WTC11 (cell line): ENCODE results near the gene PI4KA. TPM values are rescaled to one million over a fixed set of nuclear protein-coding genes. Genes with fewer than 3 reads are reported as not detected.

Experiments
- ATAC-seq: fragments of 200-7000 bp; cut with Tn5 transposase; 2 replicates; pipeline ENCODE4 v1.10.0; 2021; ENCODE audit warnings: mild to moderate bottlenecking, moderate library complexity
- CTCF ChIA-PET: fragments of 300-600 bp; sonication (Branson Sonifier 250); formaldehyde crosslinking; loops from one replicate; lab custom pipeline; 2021; ENCODE audit warnings: antibody characterized with exemption; lab: Charles Lee
- POLR2A ChIA-PET: fragments of 350-600 bp; sonication (Branson Sonifier 250); formaldehyde crosslinking; loops from one replicate; lab custom pipeline; 2021; ENCODE audit warnings: antibody characterized with exemption; lab: Charles Lee
- DNase-seq: peaks from one replicate; pipeline ENCODE4 v3.0.0; 2021; ENCODE audit warnings: low spot score
- H3K27ac Mint-ChIP-seq: 2 replicates; pipeline ENCODE4 v1.8.0; 2021; ENCODE audit warnings: mixed read lengths
- H3K27me3 Mint-ChIP-seq: 2 replicates; pipeline ENCODE4 v1.8.0; 2021; ENCODE audit warnings: low read depth, mild to moderate bottlenecking, moderate library complexity, mixed read lengths
- H3K36me3 Mint-ChIP-seq: 2 replicates; pipeline ENCODE4 v1.8.0; 2021; ENCODE audit warnings: mixed read lengths
- H3K4me1 Mint-ChIP-seq: 2 replicates; pipeline ENCODE4 v1.8.0; 2022; ENCODE audit warnings: mixed read lengths
- H3K4me3 Mint-ChIP-seq: 2 replicates; pipeline ENCODE4 v1.8.0; 2021; ENCODE audit warnings: mild to moderate bottlenecking, moderate library complexity, mixed read lengths
- H3K9me3 Mint-ChIP-seq: 2 replicates; pipeline ENCODE4 v1.8.0; 2021; ENCODE audit warnings: mixed read lengths
- FOXJ3 ChIP-seq: sonication (generic); formaldehyde crosslinking; IDR thresholded peaks from 2 replicates; pipeline ENCODE4 v1.9.0; 2021; ENCODE audit warnings: missing genetic modification reagents, mild to moderate bottlenecking, borderline replicate concordance
- FOXP1 ChIP-seq: sonication (generic); formaldehyde crosslinking; IDR thresholded peaks from 2 replicates; pipeline ENCODE4 v1.8.0; 2022; ENCODE audit warnings: missing genetic modification reagents, mild to moderate bottlenecking, moderate library complexity, borderline replicate concordance
- GRHL2 ChIP-seq: fragments of 250-450 bp; sonication (Bioruptor Pico); IDR thresholded peaks from 2 replicates; pipeline ENCODE4 v1.8.0; 2022; ENCODE audit warnings: mild to moderate bottlenecking, moderate library complexity; ENCODE audit not compliant: insufficient replicate concordance, severe bottlenecking
- JUN ChIP-seq: sonication (generic); formaldehyde crosslinking; IDR thresholded peaks from 2 replicates; pipeline ENCODE4 v1.8.0; 2023; ENCODE audit warnings: mild to moderate bottlenecking, missing genetic modification reagents
- NR2C2 ChIP-seq: sonication (generic); formaldehyde crosslinking; IDR thresholded peaks from 2 replicates; pipeline ENCODE4 v1.8.0; 2022; ENCODE audit warnings: mild to moderate bottlenecking, missing genetic modification reagents
- OVOL2 ChIP-seq: fragments of 250-450 bp; sonication (Bioruptor Pico); IDR thresholded peaks from 2 replicates; pipeline ENCODE4 v1.9.0; 2021; ENCODE audit warnings: mild to moderate bottlenecking, borderline replicate concordance
- ZNF138 ChIP-seq: sonication (generic); formaldehyde crosslinking; conservative IDR thresholded peaks from 2 replicates; pipeline ENCODE4 v1.8.1; 2022; ENCODE audit warnings: mild to moderate bottlenecking, moderate library complexity, missing genetic modification reagents
- ZNF416 ChIP-seq: fragments of 250-450 bp; sonication (Bioruptor Pico); IDR thresholded peaks from 2 replicates; pipeline ENCODE4 v1.9.0; 2021; ENCODE audit warnings: mild to moderate bottlenecking, inconsistent platforms
- ZNF423 ChIP-seq: fragments of 250-450 bp; sonication (Bioruptor Pico); IDR thresholded peaks from 2 replicates; pipeline ENCODE4 v2.1.2; 2022; ENCODE audit warnings: mild to moderate bottlenecking, moderate library complexity
- total RNA-seq: library from RNA; stranded (reverse); gene quantifications from 3 replicates; pipeline ENCODE4 v1.2.3, GENCODE V29; 2021
- TF ChIP-seq, protein P1 (sequence below): fragments of 250-450 bp; sonication (Bioruptor Pico); IDR thresholded peaks from 2 replicates; pipeline ENCODE4 v1.8.0; 2021; ENCODE audit warnings: mild to moderate bottlenecking
- TF ChIP-seq, protein P2 (sequence below): sonication (generic); formaldehyde crosslinking; IDR thresholded peaks from 2 replicates; pipeline ENCODE4 v1.8.1; 2023; ENCODE audit warnings: mild to moderate bottlenecking, missing genetic modification reagents
- TF ChIP-seq, protein P3 (sequence below): sonication (generic); formaldehyde crosslinking; IDR thresholded peaks from 2 replicates; pipeline ENCODE4 v1.8.0; 2022; ENCODE audit warnings: mild to moderate bottlenecking, missing genetic modification reagents
- TF ChIP-seq, protein P4 (sequence below): sonication (generic); formaldehyde crosslinking; IDR thresholded peaks from 2 replicates; pipeline ENCODE4 v1.8.0; 2022; ENCODE audit warnings: mild to moderate bottlenecking, missing genetic modification reagents
- TF ChIP-seq, protein P5 (sequence below): sonication (generic); formaldehyde crosslinking; IDR thresholded peaks from 2 replicates; pipeline ENCODE4 v1.8.0; 2023; ENCODE audit warnings: mild to moderate bottlenecking, missing genetic modification reagents
- TF ChIP-seq, protein P6 (sequence below): sonication (generic); formaldehyde crosslinking; IDR thresholded peaks from 2 replicates; pipeline ENCODE4 v1.8.1; 2022; ENCODE audit warnings: mild to moderate bottlenecking, moderate library complexity, missing genetic modification reagents
- TF ChIP-seq, protein P7 (sequence below): sonication (generic); formaldehyde crosslinking; IDR thresholded peaks from 2 replicates; pipeline ENCODE4 v1.8.1; 2022; ENCODE audit warnings: mild to moderate bottlenecking, missing genetic modification reagents, moderate library complexity, borderline replicate concordance

The PI4KA gene
- total RNA-seq, 1 experiment from 2014 or later = 45.5 TPM

DNA sequence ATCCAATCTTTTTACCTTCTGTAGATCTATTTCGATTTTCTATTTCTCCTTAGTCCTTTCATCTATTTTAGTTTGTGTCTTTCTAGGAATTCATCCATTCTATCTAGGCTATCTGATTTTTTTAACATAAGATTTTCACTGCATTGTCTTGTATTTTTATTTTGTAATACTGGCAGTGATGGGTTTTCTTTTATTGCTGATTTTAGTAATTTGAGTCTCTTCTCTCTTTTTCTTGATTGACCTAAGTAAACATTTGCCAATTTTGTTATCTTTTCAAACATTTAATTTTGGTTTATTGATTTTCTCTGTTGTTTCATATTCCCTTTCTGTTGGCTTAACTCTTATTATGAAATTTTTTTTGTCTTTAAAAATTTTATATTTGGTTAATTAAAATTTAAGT, 192.1 kb downstream of the PI4KA start:
- H3K36me3 Mint-ChIP-seq = no peaks in the 10 kb centered on the region
- TF ChIP-seq, protein P1, sequence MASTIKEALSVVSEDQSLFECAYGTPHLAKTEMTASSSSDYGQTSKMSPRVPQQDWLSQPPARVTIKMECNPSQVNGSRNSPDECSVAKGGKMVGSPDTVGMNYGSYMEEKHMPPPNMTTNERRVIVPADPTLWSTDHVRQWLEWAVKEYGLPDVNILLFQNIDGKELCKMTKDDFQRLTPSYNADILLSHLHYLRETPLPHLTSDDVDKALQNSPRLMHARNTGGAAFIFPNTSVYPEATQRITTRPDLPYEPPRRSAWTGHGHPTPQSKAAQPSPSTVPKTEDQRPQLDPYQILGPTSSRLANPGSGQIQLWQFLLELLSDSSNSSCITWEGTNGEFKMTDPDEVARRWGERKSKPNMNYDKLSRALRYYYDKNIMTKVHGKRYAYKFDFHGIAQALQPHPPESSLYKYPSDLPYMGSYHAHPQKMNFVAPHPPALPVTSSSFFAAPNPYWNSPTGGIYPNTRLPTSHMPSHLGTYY (CRISPR knock-in tag) = no peak
- no peaks in the 10 kb centered on the region for H3K27me3 Mint-ChIP-seq
- H3K4me3 Mint-ChIP-seq = no peak overlapping the region
- CTCF ChIA-PET = no interaction called here
- POLR2A ChIA-PET = no interaction called here
- H3K4me1 Mint-ChIP-seq = no peaks in the 10 kb centered on the region
- H3K9me3 Mint-ChIP-seq = no peaks in the 10 kb centered on the region
- H3K27ac Mint-ChIP-seq = no peak overlapping the region
- ATAC-seq (no peak), DNase-seq (no peak)

DNA sequence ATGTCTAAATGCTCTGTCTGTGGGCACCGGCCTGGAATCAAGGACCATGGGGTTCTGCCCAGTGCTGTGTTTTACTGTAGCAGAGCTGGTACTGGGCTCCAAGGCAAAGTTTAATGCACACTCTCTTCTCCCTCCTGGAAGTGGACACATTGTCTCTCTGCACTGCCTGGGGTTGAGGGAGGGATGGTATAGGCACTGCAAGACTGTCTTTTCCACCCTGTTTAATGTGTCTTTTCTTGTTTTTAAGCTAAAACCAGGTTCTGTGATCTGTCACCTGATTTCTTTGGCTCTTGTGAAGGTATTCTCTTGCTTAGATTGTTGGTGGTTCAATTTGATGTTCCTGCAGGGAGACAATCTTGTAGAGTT, 194.0 kb downstream of the PI4KA start:
- Mint-ChIP-seq H3K9me3 (no peaks in the 10 kb centered on the region), H3K27ac (no peak overlapping the region), H3K27me3 (no peaks in the 10 kb centered on the region; the same call in 1 of the 2 replicates), H3K36me3 (no peaks in the 10 kb centered on the region), H3K4me3 (no peak overlapping the region), H3K4me1 (no peaks in the 10 kb centered on the region)
- TF ChIP-seq FOXJ3 (CRISPR knock-in tag) = no peak
- no peak for TF ChIP-seq FOXP1 (CRISPR knock-in tag)
- TF ChIP-seq, protein P2, sequence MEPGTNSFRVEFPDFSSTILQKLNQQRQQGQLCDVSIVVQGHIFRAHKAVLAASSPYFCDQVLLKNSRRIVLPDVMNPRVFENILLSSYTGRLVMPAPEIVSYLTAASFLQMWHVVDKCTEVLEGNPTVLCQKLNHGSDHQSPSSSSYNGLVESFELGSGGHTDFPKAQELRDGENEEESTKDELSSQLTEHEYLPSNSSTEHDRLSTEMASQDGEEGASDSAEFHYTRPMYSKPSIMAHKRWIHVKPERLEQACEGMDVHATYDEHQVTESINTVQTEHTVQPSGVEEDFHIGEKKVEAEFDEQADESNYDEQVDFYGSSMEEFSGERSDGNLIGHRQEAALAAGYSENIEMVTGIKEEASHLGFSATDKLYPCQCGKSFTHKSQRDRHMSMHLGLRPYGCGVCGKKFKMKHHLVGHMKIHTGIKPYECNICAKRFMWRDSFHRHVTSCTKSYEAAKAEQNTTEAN (CRISPR knock-in tag) = no peak
- TF ChIP-seq, protein P3, sequence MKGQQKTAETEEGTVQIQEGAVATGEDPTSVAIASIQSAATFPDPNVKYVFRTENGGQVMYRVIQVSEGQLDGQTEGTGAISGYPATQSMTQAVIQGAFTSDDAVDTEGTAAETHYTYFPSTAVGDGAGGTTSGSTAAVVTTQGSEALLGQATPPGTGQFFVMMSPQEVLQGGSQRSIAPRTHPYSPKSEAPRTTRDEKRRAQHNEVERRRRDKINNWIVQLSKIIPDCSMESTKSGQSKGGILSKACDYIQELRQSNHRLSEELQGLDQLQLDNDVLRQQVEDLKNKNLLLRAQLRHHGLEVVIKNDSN (CRISPR knock-in tag) = no peak
- TF ChIP-seq, protein P4, sequence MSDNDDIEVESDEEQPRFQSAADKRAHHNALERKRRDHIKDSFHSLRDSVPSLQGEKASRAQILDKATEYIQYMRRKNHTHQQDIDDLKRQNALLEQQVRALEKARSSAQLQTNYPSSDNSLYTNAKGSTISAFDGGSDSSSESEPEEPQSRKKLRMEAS (CRISPR knock-in tag) = no peak
- TF ChIP-seq GRHL2 (CRISPR knock-in tag) = no peak
- no peak for TF ChIP-seq OVOL2
- TF ChIP-seq, protein P5, sequence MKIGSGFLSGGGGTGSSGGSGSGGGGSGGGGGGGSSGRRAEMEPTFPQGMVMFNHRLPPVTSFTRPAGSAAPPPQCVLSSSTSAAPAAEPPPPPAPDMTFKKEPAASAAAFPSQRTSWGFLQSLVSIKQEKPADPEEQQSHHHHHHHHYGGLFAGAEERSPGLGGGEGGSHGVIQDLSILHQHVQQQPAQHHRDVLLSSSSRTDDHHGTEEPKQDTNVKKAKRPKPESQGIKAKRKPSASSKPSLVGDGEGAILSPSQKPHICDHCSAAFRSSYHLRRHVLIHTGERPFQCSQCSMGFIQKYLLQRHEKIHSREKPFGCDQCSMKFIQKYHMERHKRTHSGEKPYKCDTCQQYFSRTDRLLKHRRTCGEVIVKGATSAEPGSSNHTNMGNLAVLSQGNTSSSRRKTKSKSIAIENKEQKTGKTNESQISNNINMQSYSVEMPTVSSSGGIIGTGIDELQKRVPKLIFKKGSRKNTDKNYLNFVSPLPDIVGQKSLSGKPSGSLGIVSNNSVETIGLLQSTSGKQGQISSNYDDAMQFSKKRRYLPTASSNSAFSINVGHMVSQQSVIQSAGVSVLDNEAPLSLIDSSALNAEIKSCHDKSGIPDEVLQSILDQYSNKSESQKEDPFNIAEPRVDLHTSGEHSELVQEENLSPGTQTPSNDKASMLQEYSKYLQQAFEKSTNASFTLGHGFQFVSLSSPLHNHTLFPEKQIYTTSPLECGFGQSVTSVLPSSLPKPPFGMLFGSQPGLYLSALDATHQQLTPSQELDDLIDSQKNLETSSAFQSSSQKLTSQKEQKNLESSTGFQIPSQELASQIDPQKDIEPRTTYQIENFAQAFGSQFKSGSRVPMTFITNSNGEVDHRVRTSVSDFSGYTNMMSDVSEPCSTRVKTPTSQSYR (CRISPR knock-in tag) = no peak
- TF ChIP-seq ZNF423 (CRISPR knock-in tag) = no peak
- TF ChIP-seq, protein P6, sequence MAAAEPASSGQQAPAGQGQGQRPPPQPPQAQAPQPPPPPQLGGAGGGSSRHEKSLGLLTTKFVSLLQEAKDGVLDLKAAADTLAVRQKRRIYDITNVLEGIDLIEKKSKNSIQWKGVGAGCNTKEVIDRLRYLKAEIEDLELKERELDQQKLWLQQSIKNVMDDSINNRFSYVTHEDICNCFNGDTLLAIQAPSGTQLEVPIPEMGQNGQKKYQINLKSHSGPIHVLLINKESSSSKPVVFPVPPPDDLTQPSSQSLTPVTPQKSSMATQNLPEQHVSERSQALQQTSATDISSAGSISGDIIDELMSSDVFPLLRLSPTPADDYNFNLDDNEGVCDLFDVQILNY = no peak
- TF ChIP-seq, protein P7, sequence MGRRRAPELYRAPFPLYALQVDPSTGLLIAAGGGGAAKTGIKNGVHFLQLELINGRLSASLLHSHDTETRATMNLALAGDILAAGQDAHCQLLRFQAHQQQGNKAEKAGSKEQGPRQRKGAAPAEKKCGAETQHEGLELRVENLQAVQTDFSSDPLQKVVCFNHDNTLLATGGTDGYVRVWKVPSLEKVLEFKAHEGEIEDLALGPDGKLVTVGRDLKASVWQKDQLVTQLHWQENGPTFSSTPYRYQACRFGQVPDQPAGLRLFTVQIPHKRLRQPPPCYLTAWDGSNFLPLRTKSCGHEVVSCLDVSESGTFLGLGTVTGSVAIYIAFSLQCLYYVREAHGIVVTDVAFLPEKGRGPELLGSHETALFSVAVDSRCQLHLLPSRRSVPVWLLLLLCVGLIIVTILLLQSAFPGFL (CRISPR knock-in tag) = no peak
- TF ChIP-seq JUN = no peak
- no peak for TF ChIP-seq ZNF138
- no peak for TF ChIP-seq ZNF416 (CRISPR knock-in tag)
- no peak for TF ChIP-seq NR2C2
- ATAC-seq (no peak), DNase-seq (no peak)
- ChIA-PET POLR2A (no interaction called here), CTCF (interaction anchor here (0.8 kb wide), 1 partner anchor 17 kb away, joined by 3 read pairs; no protein-coding TSS in a partner anchor)
